Keratinocyte (primary cell): ENCODE data around the gene C6orf52.

Experiments used
- EZH2 ChIP-seq: IDR thresholded peaks from one replicate; pipeline ENCODE4 v1.6.1; 2012; ENCODE audit warnings: inconsistent platforms, mild to moderate bottlenecking, low read length, moderate library complexity
- TF ChIP-seq, protein P1 (sequence below), 3 experiments: IDR thresholded peaks in 1 of 3; conservative IDR thresholded peaks in 1 of 3; optimal IDR thresholded peaks in 1 of 3; 2 replicates in 2 of 3; 3 replicates in 1 of 3; pipeline versions ENCODE3 to v1.5.1; 2011; ENCODE audit warnings: low read length in 3 of 3, mild to moderate bottlenecking in 3 of 3, moderate library complexity in 2 of 3, control low read depth in 1 of 3, inconsistent platforms in 1 of 3; ENCODE audit not compliant: insufficient read depth in 2 of 3; ENCODE audit errors: extremely low read depth in 1 of 3

DNA sequence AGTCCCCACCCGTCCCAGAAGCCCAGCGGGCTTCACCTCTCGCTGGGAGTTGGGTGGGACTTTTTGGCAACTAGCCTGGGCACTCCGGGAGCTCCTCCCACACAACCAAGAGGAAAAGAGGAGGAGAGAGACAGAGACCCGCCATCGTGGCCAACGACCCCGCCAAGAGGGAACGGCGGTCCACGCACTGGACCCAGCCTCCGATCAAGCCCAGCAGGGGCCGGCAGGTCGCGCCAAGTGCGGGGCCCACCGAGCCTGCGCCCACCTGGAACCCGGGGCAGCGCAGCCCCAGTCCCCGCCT is 25.5 kb upstream of the C6orf52 start:
- TF ChIP-seq, protein P1, sequence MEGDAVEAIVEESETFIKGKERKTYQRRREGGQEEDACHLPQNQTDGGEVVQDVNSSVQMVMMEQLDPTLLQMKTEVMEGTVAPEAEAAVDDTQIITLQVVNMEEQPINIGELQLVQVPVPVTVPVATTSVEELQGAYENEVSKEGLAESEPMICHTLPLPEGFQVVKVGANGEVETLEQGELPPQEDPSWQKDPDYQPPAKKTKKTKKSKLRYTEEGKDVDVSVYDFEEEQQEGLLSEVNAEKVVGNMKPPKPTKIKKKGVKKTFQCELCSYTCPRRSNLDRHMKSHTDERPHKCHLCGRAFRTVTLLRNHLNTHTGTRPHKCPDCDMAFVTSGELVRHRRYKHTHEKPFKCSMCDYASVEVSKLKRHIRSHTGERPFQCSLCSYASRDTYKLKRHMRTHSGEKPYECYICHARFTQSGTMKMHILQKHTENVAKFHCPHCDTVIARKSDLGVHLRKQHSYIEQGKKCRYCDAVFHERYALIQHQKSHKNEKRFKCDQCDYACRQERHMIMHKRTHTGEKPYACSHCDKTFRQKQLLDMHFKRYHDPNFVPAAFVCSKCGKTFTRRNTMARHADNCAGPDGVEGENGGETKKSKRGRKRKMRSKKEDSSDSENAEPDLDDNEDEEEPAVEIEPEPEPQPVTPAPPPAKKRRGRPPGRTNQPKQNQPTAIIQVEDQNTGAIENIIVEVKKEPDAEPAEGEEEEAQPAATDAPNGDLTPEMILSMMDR (optimal IDR thresholded peaks at IDR 0.05 in 1 of 3, IDR thresholded peaks at IDR 0.05 in 1 of 3, conservative IDR thresholded peaks at IDR 0.05 in 1 of 3; ENCODE audit: extremely low read depth in 1 of 3, insufficient read depth in 2 of 3, low read length in 3 of 3) = no peak
- TF ChIP-seq EZH2 = no peak
